Breast epithelium (tissue), 4 donors: ENCODE results near the gene ELP1. TPM values are rescaled to one million over a fixed set of nuclear protein-coding genes. Genes with fewer than 3 reads are reported as not detected.
"Not testable (repeated sequence)": the region's sequence is repeated elsewhere in the genome, so short reads cannot be mapped to it uniquely, and the experiment has no call there.

Experiments used
- DNase-seq, 2 donors: peaks; one replicate each; pipeline ENCODE4 v3.0.0-alpha.2; 2019; ENCODE audit warnings: low spot score in 2 of 2
- H3K27ac ChIP-seq, 2 donors: fragments of 200-600 bp; sonication (generic) in 1 of 2; one replicate each; pipeline ENCODE4 v1.5.1; 2016 to 2019; ENCODE audit warnings: mild to moderate bottlenecking in 1 of 2
- H3K27me3 ChIP-seq, 2 donors: fragments of 200-600 bp; sonication (generic) in 1 of 2; one replicate each; pipeline versions ENCODE4 v1.5.1 to v1.6.0; 2017 to 2019; ENCODE audit warnings: control low read depth in 1 of 2, mild to moderate bottlenecking in 1 of 2
- H3K36me3 ChIP-seq: fragments of 200-600 bp; one replicate; pipeline ENCODE4 v1.5.1; 2019
- H3K4me1 ChIP-seq, 2 donors: fragments of 200-600 bp; sonication (generic); one replicate each; pipeline ENCODE4 v1.5.1; 2016 to 2019; ENCODE audit warnings: control low read depth in 1 of 2
- H3K4me3 ChIP-seq, 3 donors: fragments of 200-600 bp; sonication (generic); 1 replicate in 2 of 3; 2 replicates in 1 of 3; pipeline ENCODE4 v1.5.1; 2016 to 2019; ENCODE audit warnings: mild to moderate bottlenecking in 3 of 3, moderate library complexity in 2 of 3
- H3K9me3 ChIP-seq, 2 donors: fragments of 200-600 bp; sonication (generic) in 1 of 2; one replicate each; pipeline ENCODE4 v1.5.1; 2016 to 2019; ENCODE audit warnings: control low read depth in 1 of 2
- POLR2A ChIP-seq: fragments of 450-650 bp; IDR thresholded peaks from one replicate; pipeline ENCODE4 v1.6.1; 2016; ENCODE audit warnings: antibody characterized with exemption, mild to moderate bottlenecking, moderate library complexity
- POLR2AphosphoS5 ChIP-seq, 3 donors: sonication (generic); formaldehyde crosslinking; IDR thresholded peaks; one replicate each; pipeline ENCODE4 v1.6.1; 2017; ENCODE audit warnings: antibody characterized with exemption in 3 of 3
- intact Hi-C: fragments of 100-400 bp; cut with DNase I; formaldehyde crosslinking; loops from one replicate; pipeline ENCODE4 v1.15.1; 2023; ENCODE audit warnings: low total_unique reads
- total RNA-seq, 3 donors: library from RNA; depleted of rRNA; stranded (reverse); fragments of >200 nt; gene quantifications; one replicate each; pipeline ENCODE4 v1.1.0, GENCODE V29; 2016
- TF ChIP-seq, protein P1 (sequence below), 3 donors: fragments of 450-650 bp; IDR thresholded peaks; one replicate each; pipeline ENCODE4 v1.5.1; 2016 to 2017; ENCODE audit warnings: antibody characterized with exemption in 3 of 3, mild to moderate bottlenecking in 3 of 3, moderate library complexity in 3 of 3

Gene ELP1
- total RNA-seq, 3 donors from 2014 or later, result 18.2 to 27.8 (median 22.6) TPM

DNA sequence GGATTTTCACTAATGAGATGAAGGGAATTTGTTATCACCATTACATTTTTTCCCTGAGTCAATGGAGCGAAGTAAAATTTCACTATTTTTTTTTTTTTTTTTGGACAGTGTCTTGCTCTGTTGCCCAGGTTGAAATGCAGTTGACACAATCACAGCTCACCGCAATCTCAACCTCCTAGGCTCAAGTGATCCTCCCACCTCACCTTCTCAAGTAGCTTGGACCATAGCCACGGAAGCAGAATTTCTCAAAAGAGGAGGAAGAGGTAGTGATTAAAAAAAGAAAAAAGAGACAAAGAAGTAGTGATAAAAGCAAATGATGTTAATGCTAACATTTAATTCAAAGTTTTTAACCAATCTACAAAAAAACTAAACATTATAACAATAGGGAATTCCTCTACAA lies 29.8 kb downstream of the ELP1 start:
- Histone ChIP-seq H3K9me3 (no peaks in the 10 kb centered on the region), H3K36me3 (peaks cover 4% of the 10 kb centered on the region), H3K4me3 (no peak overlapping the region), H3K27me3 (no peaks in the 10 kb centered on the region), H3K4me1 (no peaks in the 10 kb centered on the region), H3K27ac (no peak overlapping the region)
- intact Hi-C loops, result no loop called here
- TF ChIP-seq, protein P1, sequence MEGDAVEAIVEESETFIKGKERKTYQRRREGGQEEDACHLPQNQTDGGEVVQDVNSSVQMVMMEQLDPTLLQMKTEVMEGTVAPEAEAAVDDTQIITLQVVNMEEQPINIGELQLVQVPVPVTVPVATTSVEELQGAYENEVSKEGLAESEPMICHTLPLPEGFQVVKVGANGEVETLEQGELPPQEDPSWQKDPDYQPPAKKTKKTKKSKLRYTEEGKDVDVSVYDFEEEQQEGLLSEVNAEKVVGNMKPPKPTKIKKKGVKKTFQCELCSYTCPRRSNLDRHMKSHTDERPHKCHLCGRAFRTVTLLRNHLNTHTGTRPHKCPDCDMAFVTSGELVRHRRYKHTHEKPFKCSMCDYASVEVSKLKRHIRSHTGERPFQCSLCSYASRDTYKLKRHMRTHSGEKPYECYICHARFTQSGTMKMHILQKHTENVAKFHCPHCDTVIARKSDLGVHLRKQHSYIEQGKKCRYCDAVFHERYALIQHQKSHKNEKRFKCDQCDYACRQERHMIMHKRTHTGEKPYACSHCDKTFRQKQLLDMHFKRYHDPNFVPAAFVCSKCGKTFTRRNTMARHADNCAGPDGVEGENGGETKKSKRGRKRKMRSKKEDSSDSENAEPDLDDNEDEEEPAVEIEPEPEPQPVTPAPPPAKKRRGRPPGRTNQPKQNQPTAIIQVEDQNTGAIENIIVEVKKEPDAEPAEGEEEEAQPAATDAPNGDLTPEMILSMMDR (IDR thresholded peaks at IDR 0.05), result no peak
- TF ChIP-seq POLR2A (no peak), POLR2AphosphoS5 (IDR thresholded peaks at IDR 0.05) (no peak)
- DNase-seq, result no peak

DNA sequence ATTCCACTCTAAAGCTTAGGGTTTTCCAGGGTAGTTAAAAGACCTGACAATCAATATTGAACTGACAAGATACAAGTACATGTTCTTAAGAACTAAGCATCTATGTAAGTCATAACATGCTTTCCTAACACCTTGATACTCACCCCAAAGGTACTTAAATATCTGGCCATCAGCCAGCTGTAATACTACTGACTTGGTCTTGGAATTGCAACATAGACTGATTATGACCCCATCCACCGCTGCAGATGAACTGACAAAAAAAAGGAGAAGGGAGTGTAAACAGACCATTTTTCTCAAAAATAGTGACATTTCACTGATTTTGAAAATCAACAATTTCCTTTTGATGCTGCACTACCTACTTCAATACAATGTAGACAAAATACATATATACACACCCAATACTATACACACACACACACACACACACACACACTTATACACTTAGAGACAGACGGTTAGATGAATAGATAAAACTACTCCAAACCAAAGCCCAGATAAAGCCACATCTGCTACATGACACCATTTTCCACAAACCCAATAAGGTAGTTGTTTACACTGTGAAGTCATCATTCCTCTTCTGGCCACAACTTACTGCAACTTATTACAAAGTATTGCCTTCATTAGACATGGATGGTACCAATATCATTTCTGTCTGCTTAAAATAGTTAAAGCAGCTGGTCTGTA lies 30.4 kb downstream of the ELP1 start:
- Histone ChIP-seq H3K4me3 (no peak overlapping the region), H3K27me3 (no peaks in the 10 kb centered on the region), H3K4me1 (no peaks in the 10 kb centered on the region), H3K36me3 (peaks cover 4% of the 10 kb centered on the region), H3K9me3 (no peaks in the 10 kb centered on the region), H3K27ac (no peak overlapping the region)
- DNase-seq, result no peak
- intact Hi-C loops, result no loop called here
- TF ChIP-seq, protein P1 (IDR thresholded peaks at IDR 0.05), result no peak
- TF ChIP-seq POLR2AphosphoS5 (IDR thresholded peaks at IDR 0.05), result no peak
- TF ChIP-seq POLR2A, result no peak

DNA sequence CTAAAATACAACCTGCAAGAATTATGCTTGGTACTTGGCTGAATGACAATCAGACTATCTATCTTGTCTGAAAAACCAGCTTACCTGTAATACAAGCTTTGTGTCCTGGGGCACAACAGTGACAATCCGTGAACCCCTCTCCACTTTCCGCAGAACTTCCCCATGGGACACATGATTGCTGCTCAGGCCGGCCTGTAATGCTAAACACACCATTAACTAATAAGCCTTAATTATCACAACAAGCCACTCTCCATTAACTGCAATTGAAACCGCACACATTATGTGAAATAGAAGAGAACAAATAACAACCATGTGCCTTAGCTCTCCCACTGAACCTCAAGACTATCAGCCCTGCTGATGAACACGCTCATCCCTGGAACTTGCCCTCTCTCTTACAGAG lies 33.7 kb downstream of the ELP1 start:
- TF ChIP-seq, protein P1 (IDR thresholded peaks at IDR 0.05), result no peak
- TF ChIP-seq POLR2AphosphoS5 (IDR thresholded peaks at IDR 0.05), result no peak
- TF ChIP-seq POLR2A, result no peak
- intact Hi-C loops, result no loop called here
- Histone ChIP-seq H3K4me1 (no peaks in the 10 kb centered on the region), H3K27me3 (no peaks in the 10 kb centered on the region), H3K36me3 (peaks cover 9% of the 10 kb centered on the region), H3K9me3 (no peaks in the 10 kb centered on the region), H3K27ac (no peak overlapping the region), H3K4me3 (no peak overlapping the region)
- DNase-seq, result no peak

DNA sequence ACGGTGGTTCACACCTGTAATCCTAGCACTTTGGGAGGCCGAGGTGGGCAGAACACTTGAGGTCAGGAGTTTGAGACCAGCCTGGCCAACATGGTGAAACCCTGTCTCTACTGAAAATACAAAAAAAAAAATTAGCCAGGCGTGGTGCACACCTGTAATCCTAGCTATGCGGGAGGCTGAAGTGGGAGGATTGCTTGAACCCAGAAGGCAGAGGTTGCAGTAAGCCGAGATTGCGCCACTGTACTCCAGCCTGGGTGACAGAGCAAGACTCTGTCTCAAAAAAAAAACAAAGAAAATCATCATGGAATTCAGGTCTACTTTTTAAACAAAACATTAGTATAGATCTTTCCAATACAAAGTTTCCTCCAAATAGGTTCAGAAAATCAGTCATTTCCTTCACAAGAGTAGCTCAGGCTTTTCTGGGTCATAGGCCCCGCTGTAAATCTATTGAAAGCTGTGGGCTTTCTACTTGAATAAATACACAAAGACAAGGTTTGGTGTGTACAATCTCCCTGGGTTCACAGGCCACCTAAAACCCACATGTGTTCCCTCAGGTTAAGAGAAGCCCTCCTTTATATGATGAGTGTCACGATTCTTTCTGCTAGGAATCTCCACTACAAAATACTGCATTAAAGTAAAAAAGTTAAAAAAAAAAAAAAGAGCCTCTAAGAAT lies 34.8 kb downstream of the ELP1 start:
- H3K36me3 ChIP-seq, result not testable (repeated sequence)

DNA sequence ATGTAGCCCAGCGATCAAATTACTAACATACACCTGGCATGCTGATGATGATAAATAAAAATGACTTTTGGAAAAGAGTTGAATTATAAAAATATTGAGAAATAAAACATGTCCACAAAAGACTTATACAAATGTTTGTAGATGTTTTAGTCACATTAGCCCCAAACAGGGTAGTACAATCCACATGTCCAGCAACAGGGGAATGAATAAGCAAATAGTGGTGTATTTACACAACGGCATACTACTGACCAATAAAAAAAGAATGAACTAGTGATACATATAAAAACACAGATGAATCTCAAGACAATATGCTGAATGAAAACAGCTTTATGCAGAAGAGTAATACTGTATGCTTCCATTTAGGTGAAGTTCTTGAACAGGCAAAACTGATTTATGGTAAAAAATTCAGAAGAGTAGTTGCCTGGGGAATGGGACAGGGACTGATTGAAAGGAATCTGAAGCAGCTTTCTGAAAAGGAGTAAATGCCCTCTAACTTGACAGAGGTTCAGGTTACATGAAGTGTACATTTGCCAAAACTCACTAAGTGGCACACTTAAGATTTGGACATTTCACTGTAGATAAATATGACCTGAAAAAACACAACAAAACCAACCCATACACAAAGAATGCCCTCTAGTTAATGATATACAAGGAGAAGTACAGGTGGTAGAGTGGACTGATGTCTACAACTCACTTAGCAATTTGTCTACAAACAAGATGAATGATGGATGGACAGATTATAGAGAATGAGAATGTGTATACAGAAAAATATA lies 36.4 kb downstream of the ELP1 start:
- DNase-seq, result no peak
- Histone ChIP-seq H3K27me3 (no peaks in the 10 kb centered on the region), H3K4me3 (no peak overlapping the region), H3K9me3 (no peaks in the 10 kb centered on the region), H3K4me1 (no peaks in the 10 kb centered on the region), H3K36me3 (peaks cover 13% of the 10 kb centered on the region), H3K27ac (no peak overlapping the region)
- TF ChIP-seq POLR2A, result no peak
- no peak for TF ChIP-seq POLR2AphosphoS5 (IDR thresholded peaks at IDR 0.05)
- TF ChIP-seq, protein P1 (IDR thresholded peaks at IDR 0.05), result no peak
- intact Hi-C loops, result no loop called here

More for the DNA sequence above, 34.8 kb downstream of the ELP1 start:
- DNase-seq, H3K4me1 ChIP-seq, intact Hi-C loops, H3K27ac ChIP-seq, H3K27me3 ChIP-seq, H3K4me3 ChIP-seq, H3K9me3 ChIP-seq: not testable (repeated sequence)
